Neural progenitor cell (in vitro differentiated cells): ENCODE data around the gene ATL2.

Experiments
- EZH2 ChIP-seq: fragments of 200-600 bp; sonication (generic); IDR thresholded peaks from 2 replicates; pipeline ENCODE4 v1.6.1; 2017; ENCODE audit warnings: antibody characterized with exemption, mild to moderate bottlenecking, moderate library complexity
- EZH2phosphoT487 ChIP-seq: fragments of 200-600 bp; sonication (generic); IDR thresholded peaks from 2 replicates; pipeline ENCODE4 v1.6.1; 2017; ENCODE audit warnings: antibody characterized with exemption

GRCh38 chr2:38394903-38395341 is 17.8 kb upstream of the ATL2 start:
- TF ChIP-seq EZH2phosphoT487 (no peak), EZH2 (no peak)
